WTC11 (cell line): ENCODE results near the gene SENP8. TPM values are rescaled to one million over a fixed set of nuclear protein-coding genes. Genes with fewer than 3 reads are reported as not detected.

Experiments used
- ATAC-seq: fragments of 200-7000 bp; cut with Tn5 transposase; 2 replicates; pipeline ENCODE4 v1.10.0; 2021; ENCODE audit warnings: mild to moderate bottlenecking, moderate library complexity
- CTCF ChIA-PET: fragments of 300-600 bp; sonication (Branson Sonifier 250); formaldehyde crosslinking; loops from one replicate; lab custom pipeline; 2021; ENCODE audit warnings: antibody characterized with exemption; lab: Charles Lee
- POLR2A ChIA-PET: fragments of 350-600 bp; sonication (Branson Sonifier 250); formaldehyde crosslinking; loops from one replicate; lab custom pipeline; 2021; ENCODE audit warnings: antibody characterized with exemption; lab: Charles Lee
- DNase-seq: peaks from one replicate; pipeline ENCODE4 v3.0.0; 2021; ENCODE audit warnings: low spot score
- H3K27ac Mint-ChIP-seq: 2 replicates; pipeline ENCODE4 v1.8.0; 2021; ENCODE audit warnings: mixed read lengths
- H3K27me3 Mint-ChIP-seq: 2 replicates; pipeline ENCODE4 v1.8.0; 2021; ENCODE audit warnings: low read depth, mild to moderate bottlenecking, moderate library complexity, mixed read lengths
- H3K36me3 Mint-ChIP-seq: 2 replicates; pipeline ENCODE4 v1.8.0; 2021; ENCODE audit warnings: mixed read lengths
- H3K4me1 Mint-ChIP-seq: 2 replicates; pipeline ENCODE4 v1.8.0; 2022; ENCODE audit warnings: mixed read lengths
- H3K4me3 Mint-ChIP-seq: 2 replicates; pipeline ENCODE4 v1.8.0; 2021; ENCODE audit warnings: mild to moderate bottlenecking, moderate library complexity, mixed read lengths
- H3K9me3 Mint-ChIP-seq: 2 replicates; pipeline ENCODE4 v1.8.0; 2021; ENCODE audit warnings: mixed read lengths
- CDX4 ChIP-seq: fragments of 250-450 bp; sonication (Bioruptor Pico); IDR thresholded peaks from 2 replicates; pipeline ENCODE4 v1.9.0; 2021; ENCODE audit warnings: moderate library complexity, mild to moderate bottlenecking, inconsistent platforms, borderline replicate concordance
- ESRRA ChIP-seq: sonication (generic); formaldehyde crosslinking; IDR thresholded peaks from 2 replicates; pipeline ENCODE4 v1.8.1; 2022; ENCODE audit warnings: mild to moderate bottlenecking, missing genetic modification reagents, borderline replicate concordance
- ETV6 ChIP-seq: sonication (generic); formaldehyde crosslinking; IDR thresholded peaks from 2 replicates; pipeline ENCODE4 v1.8.1; 2022; ENCODE audit warnings: mild to moderate bottlenecking, missing genetic modification reagents
- FOXK1 ChIP-seq: sonication (generic); formaldehyde crosslinking; IDR thresholded peaks from 2 replicates; pipeline ENCODE4 v1.8.0; 2022; ENCODE audit warnings: mild to moderate bottlenecking, moderate library complexity, missing genetic modification reagents
- GABPB1 ChIP-seq: sonication (generic); formaldehyde crosslinking; IDR thresholded peaks from 2 replicates; pipeline ENCODE4 v1.8.1; 2023; ENCODE audit warnings: mild to moderate bottlenecking, missing genetic modification reagents
- GRHL2 ChIP-seq: fragments of 250-450 bp; sonication (Bioruptor Pico); IDR thresholded peaks from 2 replicates; pipeline ENCODE4 v1.8.0; 2022; ENCODE audit warnings: mild to moderate bottlenecking, moderate library complexity; ENCODE audit not compliant: insufficient replicate concordance, severe bottlenecking
- GTF2I ChIP-seq: fragments of 250-450 bp; sonication (Bioruptor Pico); conservative IDR thresholded peaks from 2 replicates; pipeline ENCODE4 v1.4.0; 2021; ENCODE audit warnings: mild to moderate bottlenecking
- JUN ChIP-seq: sonication (generic); formaldehyde crosslinking; IDR thresholded peaks from 2 replicates; pipeline ENCODE4 v1.8.0; 2023; ENCODE audit warnings: mild to moderate bottlenecking, missing genetic modification reagents
- NR2C2 ChIP-seq: sonication (generic); formaldehyde crosslinking; IDR thresholded peaks from 2 replicates; pipeline ENCODE4 v1.8.0; 2022; ENCODE audit warnings: mild to moderate bottlenecking, missing genetic modification reagents
- OVOL2 ChIP-seq: fragments of 250-450 bp; sonication (Bioruptor Pico); IDR thresholded peaks from 2 replicates; pipeline ENCODE4 v1.9.0; 2021; ENCODE audit warnings: mild to moderate bottlenecking, borderline replicate concordance
- PREB ChIP-seq: sonication (generic); formaldehyde crosslinking; IDR thresholded peaks from 2 replicates; pipeline ENCODE4 v1.8.1; 2022; ENCODE audit warnings: mild to moderate bottlenecking, missing genetic modification reagents, moderate library complexity, borderline replicate concordance
- TCF7 ChIP-seq: sonication (generic); formaldehyde crosslinking; IDR thresholded peaks from 2 replicates; pipeline ENCODE4 v1.8.0; 2022; ENCODE audit warnings: mild to moderate bottlenecking, low read depth, missing genetic modification reagents, moderate library complexity
- USF2 ChIP-seq: sonication (generic); formaldehyde crosslinking; IDR thresholded peaks from 2 replicates; pipeline ENCODE4 v1.8.1; 2023; ENCODE audit warnings: mild to moderate bottlenecking, missing genetic modification reagents, moderate library complexity
- ZNF219 ChIP-seq: sonication (generic); formaldehyde crosslinking; IDR thresholded peaks from 2 replicates; pipeline ENCODE4 v1.8.0; 2023; ENCODE audit warnings: missing genetic modification reagents, mild to moderate bottlenecking, borderline replicate concordance
- ZNF281 ChIP-seq: sonication (generic); formaldehyde crosslinking; IDR thresholded peaks from 2 replicates; pipeline ENCODE4 v1.8.0; 2023; ENCODE audit warnings: mild to moderate bottlenecking, missing genetic modification reagents
- ZSCAN18 ChIP-seq: fragments of 250-450 bp; sonication (Bioruptor Pico); IDR thresholded peaks from 2 replicates; pipeline ENCODE4 v2.1.2; 2022; ENCODE audit warnings: mild to moderate bottlenecking, moderate library complexity
- total RNA-seq: library from RNA; stranded (reverse); gene quantifications from 3 replicates; pipeline ENCODE4 v1.2.3, GENCODE V29; 2021
- TF ChIP-seq, protein P1 (sequence below): sonication (generic); formaldehyde crosslinking; IDR thresholded peaks from 2 replicates; pipeline ENCODE4 v1.8.1; 2022; ENCODE audit warnings: missing genetic modification reagents, borderline replicate concordance
- TF ChIP-seq, protein P2 (sequence below): fragments of 250-450 bp; sonication (Bioruptor Pico); IDR thresholded peaks from 2 replicates; pipeline ENCODE4 v1.9.0; 2021; ENCODE audit warnings: mild to moderate bottlenecking
- TF ChIP-seq, protein P3 (sequence below): sonication (generic); formaldehyde crosslinking; IDR thresholded peaks from 2 replicates; pipeline ENCODE4 v1.8.1; 2022; ENCODE audit warnings: low read depth, missing genetic modification reagents, borderline replicate concordance
- TF ChIP-seq, protein P4 (sequence below): fragments of 250-450 bp; sonication (Bioruptor Pico); IDR thresholded peaks from 2 replicates; pipeline ENCODE4 v1.9.0; 2021; ENCODE audit warnings: mild to moderate bottlenecking

Gene SENP8
- total RNA-seq, 1 experiment from 2014 or later: 6.3 TPM

DNA sequence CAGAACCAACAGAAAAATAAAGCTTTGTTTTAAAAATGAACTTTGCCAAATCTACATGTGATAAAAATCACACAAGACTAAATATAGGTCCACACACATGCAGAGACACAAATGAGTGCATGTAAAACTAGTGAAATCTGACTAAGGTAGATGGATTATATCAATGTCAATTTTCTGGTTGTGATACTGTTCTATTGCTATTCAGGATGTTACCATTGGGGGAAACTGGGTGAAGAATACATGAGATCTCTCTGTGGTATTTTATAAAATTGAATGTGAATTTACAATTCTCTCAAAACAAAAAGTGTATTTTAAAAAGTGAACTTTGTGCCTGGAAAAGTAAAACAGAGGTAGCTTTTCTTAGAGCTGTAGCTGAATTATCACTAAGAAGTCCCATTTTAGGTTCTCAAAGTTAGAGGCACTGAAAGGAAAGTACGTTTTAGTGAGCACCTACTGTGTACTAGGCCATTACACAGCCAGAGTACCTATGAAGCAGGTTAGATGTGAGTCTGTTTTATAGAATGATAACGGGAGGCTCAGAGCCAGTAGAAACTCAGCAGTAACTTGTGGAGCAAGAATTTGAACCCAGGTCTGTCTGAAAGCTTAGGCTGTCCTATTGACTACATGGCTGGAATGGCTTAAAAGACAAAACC, 71.2 kb downstream of the SENP8 start:
- DNase-seq (no peak), ATAC-seq (no peak)
- Mint-ChIP-seq H3K9me3 (peaks cover 9% of the 10 kb centered on the region), H3K27me3 (peaks cover 8% of the 10 kb centered on the region), H3K27ac (no peak overlapping the region), H3K4me1 (peaks cover 18% of the 10 kb centered on the region), H3K36me3 (no peaks in the 10 kb centered on the region), H3K4me3 (no peak overlapping the region)
- no peak for TF ChIP-seq NR2C2 (CRISPR knock-in tag)
- TF ChIP-seq, protein P1, sequence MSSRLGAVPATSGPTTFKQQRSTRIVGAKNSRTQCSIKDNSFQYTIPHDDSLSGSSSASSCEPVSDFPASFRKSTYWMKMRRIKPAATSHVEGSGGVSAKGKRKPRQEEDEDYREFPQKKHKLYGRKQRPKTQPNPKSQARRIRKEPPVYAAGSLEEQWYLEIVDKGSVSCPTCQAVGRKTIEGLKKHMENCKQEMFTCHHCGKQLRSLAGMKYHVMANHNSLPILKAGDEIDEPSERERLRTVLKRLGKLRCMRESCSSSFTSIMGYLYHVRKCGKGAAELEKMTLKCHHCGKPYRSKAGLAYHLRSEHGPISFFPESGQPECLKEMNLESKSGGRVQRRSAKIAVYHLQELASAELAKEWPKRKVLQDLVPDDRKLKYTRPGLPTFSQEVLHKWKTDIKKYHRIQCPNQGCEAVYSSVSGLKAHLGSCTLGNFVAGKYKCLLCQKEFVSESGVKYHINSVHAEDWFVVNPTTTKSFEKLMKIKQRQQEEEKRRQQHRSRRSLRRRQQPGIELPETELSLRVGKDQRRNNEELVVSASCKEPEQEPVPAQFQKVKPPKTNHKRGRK (CRISPR knock-in tag): no peak
- TF ChIP-seq, protein P2, sequence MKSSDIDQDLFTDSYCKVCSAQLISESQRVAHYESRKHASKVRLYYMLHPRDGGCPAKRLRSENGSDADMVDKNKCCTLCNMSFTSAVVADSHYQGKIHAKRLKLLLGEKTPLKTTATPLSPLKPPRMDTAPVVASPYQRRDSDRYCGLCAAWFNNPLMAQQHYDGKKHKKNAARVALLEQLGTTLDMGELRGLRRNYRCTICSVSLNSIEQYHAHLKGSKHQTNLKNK (CRISPR knock-in tag): no peak
- TF ChIP-seq USF2 (CRISPR knock-in tag): no peak
- TF ChIP-seq ZNF281: no peak
- TF ChIP-seq JUN (CRISPR knock-in tag): no peak
- TF ChIP-seq GABPB1: no peak
- no peak for TF ChIP-seq ETV6
- TF ChIP-seq PREB (CRISPR knock-in tag): no peak
- TF ChIP-seq, protein P3, sequence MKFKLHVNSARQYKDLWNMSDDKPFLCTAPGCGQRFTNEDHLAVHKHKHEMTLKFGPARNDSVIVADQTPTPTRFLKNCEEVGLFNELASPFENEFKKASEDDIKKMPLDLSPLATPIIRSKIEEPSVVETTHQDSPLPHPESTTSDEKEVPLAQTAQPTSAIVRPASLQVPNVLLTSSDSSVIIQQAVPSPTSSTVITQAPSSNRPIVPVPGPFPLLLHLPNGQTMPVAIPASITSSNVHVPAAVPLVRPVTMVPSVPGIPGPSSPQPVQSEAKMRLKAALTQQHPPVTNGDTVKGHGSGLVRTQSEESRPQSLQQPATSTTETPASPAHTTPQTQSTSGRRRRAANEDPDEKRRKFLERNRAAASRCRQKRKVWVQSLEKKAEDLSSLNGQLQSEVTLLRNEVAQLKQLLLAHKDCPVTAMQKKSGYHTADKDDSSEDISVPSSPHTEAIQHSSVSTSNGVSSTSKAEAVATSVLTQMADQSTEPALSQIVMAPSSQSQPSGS (CRISPR knock-in tag): no peak
- TF ChIP-seq ESRRA (CRISPR knock-in tag): no peak
- TF ChIP-seq GTF2I (CRISPR knock-in tag): no peak
- TF ChIP-seq CDX4 (CRISPR knock-in tag): no peak
- TF ChIP-seq FOXK1 (CRISPR knock-in tag): no peak
- TF ChIP-seq TCF7 (CRISPR knock-in tag): no peak
- TF ChIP-seq, protein P4, sequence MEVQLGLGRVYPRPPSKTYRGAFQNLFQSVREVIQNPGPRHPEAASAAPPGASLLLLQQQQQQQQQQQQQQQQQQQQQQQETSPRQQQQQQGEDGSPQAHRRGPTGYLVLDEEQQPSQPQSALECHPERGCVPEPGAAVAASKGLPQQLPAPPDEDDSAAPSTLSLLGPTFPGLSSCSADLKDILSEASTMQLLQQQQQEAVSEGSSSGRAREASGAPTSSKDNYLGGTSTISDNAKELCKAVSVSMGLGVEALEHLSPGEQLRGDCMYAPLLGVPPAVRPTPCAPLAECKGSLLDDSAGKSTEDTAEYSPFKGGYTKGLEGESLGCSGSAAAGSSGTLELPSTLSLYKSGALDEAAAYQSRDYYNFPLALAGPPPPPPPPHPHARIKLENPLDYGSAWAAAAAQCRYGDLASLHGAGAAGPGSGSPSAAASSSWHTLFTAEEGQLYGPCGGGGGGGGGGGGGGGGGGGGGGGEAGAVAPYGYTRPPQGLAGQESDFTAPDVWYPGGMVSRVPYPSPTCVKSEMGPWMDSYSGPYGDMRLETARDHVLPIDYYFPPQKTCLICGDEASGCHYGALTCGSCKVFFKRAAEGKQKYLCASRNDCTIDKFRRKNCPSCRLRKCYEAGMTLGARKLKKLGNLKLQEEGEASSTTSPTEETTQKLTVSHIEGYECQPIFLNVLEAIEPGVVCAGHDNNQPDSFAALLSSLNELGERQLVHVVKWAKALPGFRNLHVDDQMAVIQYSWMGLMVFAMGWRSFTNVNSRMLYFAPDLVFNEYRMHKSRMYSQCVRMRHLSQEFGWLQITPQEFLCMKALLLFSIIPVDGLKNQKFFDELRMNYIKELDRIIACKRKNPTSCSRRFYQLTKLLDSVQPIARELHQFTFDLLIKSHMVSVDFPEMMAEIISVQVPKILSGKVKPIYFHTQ (CRISPR knock-in tag): no peak
- TF ChIP-seq GRHL2: no peak
- no peak for TF ChIP-seq ZNF219 (CRISPR knock-in tag)
- no peak for TF ChIP-seq OVOL2 (CRISPR knock-in tag)
- no peak for TF ChIP-seq ZSCAN18
- POLR2A ChIA-PET: no interaction called here
- CTCF ChIA-PET: interaction anchor here (1.9 kb wide), 1 partner anchor 8 kb away, joined by 6 read pairs; the partner anchor contains the start of gene GRAMD2A
